ENCODE measurements around the gene IFNL3. TPM values are rescaled to one million over a fixed set of nuclear protein-coding genes. Genes with fewer than 3 reads are reported as not detected.
"Not testable (repeated sequence)": the region's sequence is repeated elsewhere in the genome, so short reads cannot be mapped to it uniquely, and the experiment has no call there.

The IFNL3 gene
- not detected for polyA plus RNA-seq (2013, experiment 1 of 4)
- polyA plus RNA-seq (2013, experiment 2 of 4) = not detected
- not detected for polyA plus RNA-seq (2013, experiment 3 of 4)
- not detected for polyA plus RNA-seq (2013, experiment 4 of 4)

DNA sequence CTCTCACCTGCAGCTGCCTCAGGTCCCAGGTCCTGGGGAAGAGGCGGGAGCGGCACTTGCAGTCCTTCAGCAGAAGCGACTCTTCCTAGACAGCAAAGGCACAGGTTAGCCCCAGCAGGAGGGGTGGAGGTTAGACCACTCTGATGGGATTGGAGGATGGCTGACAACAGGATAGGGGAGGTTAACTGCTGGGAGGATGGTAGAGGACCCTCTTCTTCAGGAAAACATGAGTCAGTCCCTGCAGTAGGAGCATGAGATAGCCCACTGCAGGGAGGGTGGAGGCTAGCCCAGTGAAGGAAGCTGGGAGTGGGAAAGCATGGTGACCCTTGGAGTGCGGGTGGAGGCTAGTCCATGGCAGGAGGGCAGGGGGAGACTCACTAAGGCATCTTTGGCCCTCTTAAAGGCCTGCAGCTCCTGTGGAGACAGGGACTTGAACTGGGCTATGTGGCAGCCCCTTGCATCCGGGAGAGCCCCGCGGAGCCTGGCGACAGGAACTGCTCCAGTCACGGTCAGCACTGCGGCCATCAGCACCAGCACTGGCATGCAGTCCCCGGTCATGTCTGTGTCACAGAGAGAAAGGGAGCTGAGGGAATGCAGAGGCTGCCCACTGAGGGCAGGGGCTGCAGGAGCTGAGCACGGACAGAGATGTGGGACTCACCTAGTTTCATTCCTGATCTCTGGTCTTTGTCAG lies at the start of gene IFNL3:
TSS of gene IFNL3 (minus strand) at position 597 of the 691 bp plus-strand sequence. CDS start at position 558, 39 bp downstream.
- not testable (repeated sequence) for H3K4me1 ChIP-seq (ENCODE audit: control insufficient read depth, insufficient read depth, low read length); H3K4me3 ChIP-seq (ENCODE audit: insufficient read depth, low read depth, low read length); H3K27ac ChIP-seq (ENCODE audit: insufficient read depth, low read depth, low read length, poor library complexity, severe bottlenecking); H3K9me3 ChIP-seq (ENCODE audit: control insufficient read depth, low read length); H3K36me3 ChIP-seq (ENCODE audit: control insufficient read depth, insufficient read depth, low read length)
- peaks cover 38% of the 10 kb centered on the region for H3K27me3 ChIP-seq (ENCODE audit: control insufficient read depth, insufficient read depth, low read length, poor library complexity, severe bottlenecking)
- 79% methylated on average over 10 to 11 of the region's 12 CpGs for WGBS, 2 experiments

DNA sequence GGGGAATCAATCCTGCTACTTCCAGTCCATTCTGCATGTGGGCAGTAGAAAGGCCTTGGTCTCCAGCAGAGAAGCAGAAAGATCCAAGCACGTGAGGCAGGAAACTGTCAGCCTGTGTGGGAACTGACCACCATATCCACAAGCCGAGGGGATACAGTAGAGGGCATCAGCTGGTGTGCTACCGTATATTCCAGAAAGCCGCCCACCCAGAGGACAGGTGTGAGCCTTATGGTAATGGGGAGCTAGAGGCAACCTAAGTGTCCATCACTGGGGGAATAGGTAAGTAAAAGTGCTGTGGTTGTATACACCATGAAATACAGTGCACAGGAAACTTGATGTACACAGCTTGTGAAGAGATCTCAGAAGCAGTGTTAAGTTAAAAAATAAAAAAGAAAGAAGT lies 48.6 kb upstream of the IFNL3 start:
- H3K27ac ChIP-seq (ENCODE audit: insufficient read depth, low read depth, low read length, poor library complexity, severe bottlenecking) = no peak overlapping the region
- WGBS, 2 experiments = 56 to 65% methylated on average over 4 of the region's 4 CpGs
- peaks cover 31% of the 10 kb centered on the region for H3K27me3 ChIP-seq (ENCODE audit: control insufficient read depth, insufficient read depth, low read length, poor library complexity, severe bottlenecking)

DNA sequence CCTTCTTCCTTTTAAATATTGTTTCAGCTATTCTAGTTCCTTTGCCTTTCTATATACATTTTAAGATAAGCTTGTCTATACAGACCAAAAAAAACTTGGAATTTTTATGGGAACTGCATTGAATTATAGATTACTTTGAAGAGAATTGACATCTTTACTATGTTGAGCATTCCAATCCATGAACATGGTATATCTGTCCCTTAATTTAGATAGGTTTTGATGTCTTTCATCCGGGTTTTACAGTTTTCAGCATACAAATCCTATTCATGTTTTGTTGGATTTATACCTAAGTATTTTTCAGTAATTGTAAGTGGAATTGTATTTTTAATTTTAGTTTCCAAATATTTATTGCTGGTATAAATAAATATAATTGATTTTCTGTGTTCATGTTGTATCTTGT lies 39.2 kb upstream of the IFNL3 start:
- Histone ChIP-seq H3K27ac (ENCODE audit: insufficient read depth, low read depth, low read length, poor library complexity, severe bottlenecking) (no peak overlapping the region), H3K9me3 (ENCODE audit: control insufficient read depth, low read length) (no peaks in the 10 kb centered on the region), H3K4me3 (ENCODE audit: insufficient read depth, low read depth, low read length) (no peak overlapping the region), H3K27me3 (ENCODE audit: control insufficient read depth, insufficient read depth, low read length, poor library complexity, severe bottlenecking) (peaks cover 17% of the 10 kb centered on the region), H3K36me3 (ENCODE audit: control insufficient read depth, insufficient read depth, low read length) (no peaks in the 10 kb centered on the region), H3K4me1 (ENCODE audit: control insufficient read depth, insufficient read depth, low read length) (no peaks in the 10 kb centered on the region)
- 86% methylated on average over 1 of the region's 1 CpG; no CpG with 5 or more reads in 1 of the 2 experiments for WGBS, 2 experiments

More for the DNA sequence above, 48.6 kb upstream of the IFNL3 start:
- Histone ChIP-seq H3K4me3 (ENCODE audit: insufficient read depth, low read depth, low read length) (no peak overlapping the region), H3K9me3 (ENCODE audit: control insufficient read depth, low read length) (no peaks in the 10 kb centered on the region), H3K36me3 (ENCODE audit: control insufficient read depth, insufficient read depth, low read length) (no peaks in the 10 kb centered on the region), H3K4me1 (ENCODE audit: control insufficient read depth, insufficient read depth, low read length) (no peaks in the 10 kb centered on the region)

DNA sequence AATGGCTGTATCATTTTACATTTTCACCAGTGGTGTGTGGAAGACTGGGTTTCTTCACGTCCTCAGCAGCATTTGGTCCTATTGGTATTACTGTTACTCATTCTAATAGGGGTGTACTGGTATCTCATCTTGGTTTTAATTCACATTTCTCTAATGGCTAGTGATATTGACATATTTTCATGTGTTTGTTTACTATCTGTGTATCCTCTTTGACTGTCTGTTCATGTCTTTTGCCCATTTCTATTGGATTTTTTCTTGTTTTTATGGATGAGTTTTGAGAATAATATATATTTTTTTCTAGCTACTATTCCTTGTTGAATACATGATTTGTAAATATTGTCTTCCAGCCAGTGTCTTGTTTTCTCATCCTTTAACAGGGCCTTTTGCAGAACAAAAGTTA lies 37.2 kb upstream of the IFNL3 start:
- H3K27ac ChIP-seq (ENCODE audit: insufficient read depth, low read depth, low read length, poor library complexity, severe bottlenecking) = no peak overlapping the region
- no peaks in the 10 kb centered on the region for H3K4me1 ChIP-seq (ENCODE audit: control insufficient read depth, insufficient read depth, low read length)
- no peak overlapping the region for H3K4me3 ChIP-seq (ENCODE audit: insufficient read depth, low read depth, low read length)
- H3K9me3 ChIP-seq (ENCODE audit: control insufficient read depth, low read length) = no peaks in the 10 kb centered on the region
- WGBS, 2 experiments = 50% methylated on average over 1 of the region's 1 CpG; no CpG with 5 or more reads in 1 of the 2 experiments
- H3K27me3 ChIP-seq (ENCODE audit: control insufficient read depth, insufficient read depth, low read length, poor library complexity, severe bottlenecking) = peaks cover 9% of the 10 kb centered on the region
- no peaks in the 10 kb centered on the region for H3K36me3 ChIP-seq (ENCODE audit: control insufficient read depth, insufficient read depth, low read length)

DNA sequence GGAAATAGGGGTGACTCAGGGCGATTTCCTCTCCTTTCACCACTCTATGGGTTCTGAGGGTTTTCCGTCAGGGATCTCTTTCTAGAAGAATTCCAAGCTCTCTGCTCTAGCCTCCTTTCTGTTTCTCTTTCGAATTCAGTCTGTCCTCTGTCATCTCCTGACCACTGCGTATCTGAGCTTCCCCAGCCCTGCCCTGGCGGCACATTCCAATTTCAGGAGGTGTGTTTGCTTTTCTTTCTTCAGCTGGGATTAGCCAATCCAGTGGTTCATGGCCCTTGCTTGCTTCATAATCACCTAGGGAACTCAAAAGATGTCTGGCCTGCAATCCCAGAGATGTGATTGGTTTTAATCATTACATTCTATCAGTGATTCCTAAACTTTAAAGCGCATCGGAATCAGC lies 32.8 kb upstream of the IFNL3 start:
- Histone ChIP-seq H3K27me3 (ENCODE audit: control insufficient read depth, insufficient read depth, low read length, poor library complexity, severe bottlenecking) (peaks cover 4% of the 10 kb centered on the region), H3K27ac (ENCODE audit: insufficient read depth, low read depth, low read length, poor library complexity, severe bottlenecking) (no peak overlapping the region), H3K9me3 (ENCODE audit: control insufficient read depth, low read length) (no peaks in the 10 kb centered on the region), H3K4me1 (ENCODE audit: control insufficient read depth, insufficient read depth, low read length) (no peaks in the 10 kb centered on the region), H3K36me3 (ENCODE audit: control insufficient read depth, insufficient read depth, low read length) (no peaks in the 10 kb centered on the region), H3K4me3 (ENCODE audit: insufficient read depth, low read depth, low read length) (no peak overlapping the region)
- WGBS, 2 experiments = 78 to 87% methylated on average over 7 of the region's 7 CpGs

DNA sequence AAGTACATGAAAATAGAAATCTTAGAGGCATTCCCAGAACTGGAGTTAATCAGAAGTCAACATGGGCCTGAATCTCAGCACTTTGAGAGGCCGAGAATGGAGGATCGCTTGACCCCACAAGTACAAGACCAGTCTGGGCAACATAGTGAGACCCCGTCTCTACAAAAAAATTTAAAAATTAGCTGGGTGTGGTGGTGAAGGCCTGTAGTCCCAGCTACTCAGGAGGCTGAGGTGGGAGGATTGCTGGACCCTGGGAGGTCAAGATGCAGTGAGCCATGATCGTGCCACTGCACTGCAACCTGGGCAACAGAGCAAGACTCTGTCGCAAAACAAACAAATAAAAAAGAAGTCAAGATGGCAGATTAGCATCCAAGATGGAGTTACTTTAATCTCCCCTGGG lies 31.9 kb upstream of the IFNL3 start:
- Histone ChIP-seq H3K4me1 (ENCODE audit: control insufficient read depth, insufficient read depth, low read length) (no peaks in the 10 kb centered on the region), H3K4me3 (ENCODE audit: insufficient read depth, low read depth, low read length) (no peak overlapping the region), H3K9me3 (ENCODE audit: control insufficient read depth, low read length) (no peaks in the 10 kb centered on the region), H3K36me3 (ENCODE audit: control insufficient read depth, insufficient read depth, low read length) (no peaks in the 10 kb centered on the region), H3K27me3 (ENCODE audit: control insufficient read depth, insufficient read depth, low read length, poor library complexity, severe bottlenecking) (peaks cover 4% of the 10 kb centered on the region), H3K27ac (ENCODE audit: insufficient read depth, low read depth, low read length, poor library complexity, severe bottlenecking) (no peak overlapping the region)
- WGBS, 2 experiments = 93 to 96% methylated on average over 5 of the region's 5 CpGs

DNA sequence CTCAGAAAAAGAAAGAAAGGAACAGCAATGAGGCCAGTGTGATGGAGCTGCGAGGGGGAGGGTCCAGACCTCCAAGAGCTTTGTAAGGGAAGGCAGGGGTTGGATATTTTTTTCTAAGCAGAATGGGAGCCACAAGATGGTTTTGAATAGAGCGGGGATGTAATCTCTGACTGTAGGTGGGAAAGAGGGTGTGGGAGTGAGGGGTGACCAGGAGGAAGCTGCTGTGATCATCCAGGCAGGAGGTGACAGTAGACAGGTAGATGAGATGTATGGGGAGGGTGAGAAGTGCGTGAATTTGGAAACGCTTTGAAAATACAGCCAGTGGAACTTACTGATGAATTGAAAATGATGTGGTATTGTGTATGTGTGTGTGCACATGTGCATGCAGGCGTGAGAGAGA lies 30.8 kb upstream of the IFNL3 start:
- peaks cover 10% of the 10 kb centered on the region for H3K27me3 ChIP-seq (ENCODE audit: control insufficient read depth, insufficient read depth, low read length, poor library complexity, severe bottlenecking)
- 86% methylated on average over 5 of the region's 5 CpGs for WGBS, 2 experiments

DNA sequence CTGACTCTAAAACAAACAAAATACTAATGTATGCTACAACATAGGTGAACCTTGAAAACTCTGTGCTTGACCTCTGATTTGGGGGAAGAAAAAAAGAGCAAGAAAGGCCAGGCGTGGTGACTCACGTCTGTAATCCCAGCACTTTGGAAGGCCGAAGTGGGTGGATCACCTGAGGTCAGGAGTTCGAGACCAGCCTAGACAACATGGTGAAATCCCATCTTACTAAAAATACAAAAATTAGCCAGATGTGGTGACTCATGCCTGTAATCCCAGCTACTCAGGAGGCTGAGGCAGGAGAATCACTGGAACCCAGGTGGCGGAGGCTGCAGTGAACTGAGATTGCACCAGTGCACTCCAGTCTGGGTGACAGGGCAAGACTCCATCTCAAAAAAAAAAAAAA lies 29.1 kb upstream of the IFNL3 start:
- not testable (repeated sequence) for H3K4me1 ChIP-seq (ENCODE audit: control insufficient read depth, insufficient read depth, low read length); H3K9me3 ChIP-seq (ENCODE audit: control insufficient read depth, low read length); H3K27ac ChIP-seq (ENCODE audit: insufficient read depth, low read depth, low read length, poor library complexity, severe bottlenecking); H3K36me3 ChIP-seq (ENCODE audit: control insufficient read depth, insufficient read depth, low read length); H3K4me3 ChIP-seq (ENCODE audit: insufficient read depth, low read depth, low read length)
- H3K27me3 ChIP-seq (ENCODE audit: control insufficient read depth, insufficient read depth, low read length, poor library complexity, severe bottlenecking) = peaks cover 17% of the 10 kb centered on the region
- 86 to 91% methylated on average over 5 of the region's 5 CpGs for WGBS, 2 experiments

More for the DNA sequence above, 30.8 kb upstream of the IFNL3 start:
- Histone ChIP-seq H3K9me3 (ENCODE audit: control insufficient read depth, low read length) (no peaks in the 10 kb centered on the region), H3K4me3 (ENCODE audit: insufficient read depth, low read depth, low read length) (no peak overlapping the region), H3K36me3 (ENCODE audit: control insufficient read depth, insufficient read depth, low read length) (no peaks in the 10 kb centered on the region), H3K4me1 (ENCODE audit: control insufficient read depth, insufficient read depth, low read length) (no peaks in the 10 kb centered on the region), H3K27ac (ENCODE audit: insufficient read depth, low read depth, low read length, poor library complexity, severe bottlenecking) (no peak overlapping the region)

DNA sequence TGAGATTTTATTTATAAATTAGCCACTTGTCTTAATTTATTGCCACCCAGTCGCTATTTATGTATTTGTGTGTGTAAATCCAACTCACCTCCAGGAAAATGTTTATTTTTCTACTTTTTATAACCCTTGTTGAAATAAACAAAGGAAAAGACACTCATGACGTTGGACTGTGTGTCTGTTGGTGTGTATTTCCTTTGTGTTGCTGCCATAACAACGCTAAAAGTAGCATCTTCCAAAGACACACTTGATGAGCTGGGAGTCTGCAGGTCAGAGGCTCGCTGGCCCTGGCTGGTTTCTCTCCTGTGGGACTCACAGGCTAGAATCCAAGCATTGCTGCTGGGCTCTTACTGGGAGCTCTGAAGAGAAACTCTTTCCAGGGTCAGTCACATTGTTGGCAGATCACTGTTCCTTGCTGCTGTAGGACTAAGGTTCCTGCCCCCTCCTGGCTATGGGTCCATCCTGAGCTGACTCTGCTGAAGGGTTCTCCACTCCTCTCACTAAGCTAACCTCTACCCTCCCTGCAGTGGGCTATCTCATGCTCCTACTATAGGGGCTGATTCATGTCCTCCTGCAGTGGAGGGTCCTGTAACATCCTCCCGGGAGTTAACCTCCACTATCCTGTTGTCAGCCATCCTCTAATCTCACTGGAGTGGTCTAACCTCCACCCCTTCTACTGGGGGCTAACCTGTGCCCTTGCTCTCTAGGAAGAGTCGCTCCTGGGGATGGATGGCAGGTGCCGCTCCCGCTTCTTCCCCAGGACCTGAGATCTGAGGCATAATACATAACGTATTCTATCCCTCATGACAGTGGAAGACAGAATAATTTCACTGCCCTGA lies 25.4 kb upstream of the IFNL3 start:
- H3K9me3 ChIP-seq (ENCODE audit: control insufficient read depth, low read length) = no peaks in the 10 kb centered on the region
- H3K36me3 ChIP-seq (ENCODE audit: control insufficient read depth, insufficient read depth, low read length) = no peaks in the 10 kb centered on the region
- H3K27ac ChIP-seq (ENCODE audit: insufficient read depth, low read depth, low read length, poor library complexity, severe bottlenecking) = no peak overlapping the region
- no peak overlapping the region for H3K4me3 ChIP-seq (ENCODE audit: insufficient read depth, low read depth, low read length)
- 84 to 85% methylated on average over 8 of the region's 9 CpGs for WGBS, 2 experiments
- peaks cover 41% of the 10 kb centered on the region for H3K27me3 ChIP-seq (ENCODE audit: control insufficient read depth, insufficient read depth, low read length, poor library complexity, severe bottlenecking)
- H3K4me1 ChIP-seq (ENCODE audit: control insufficient read depth, insufficient read depth, low read length) = no peaks in the 10 kb centered on the region

DNA sequence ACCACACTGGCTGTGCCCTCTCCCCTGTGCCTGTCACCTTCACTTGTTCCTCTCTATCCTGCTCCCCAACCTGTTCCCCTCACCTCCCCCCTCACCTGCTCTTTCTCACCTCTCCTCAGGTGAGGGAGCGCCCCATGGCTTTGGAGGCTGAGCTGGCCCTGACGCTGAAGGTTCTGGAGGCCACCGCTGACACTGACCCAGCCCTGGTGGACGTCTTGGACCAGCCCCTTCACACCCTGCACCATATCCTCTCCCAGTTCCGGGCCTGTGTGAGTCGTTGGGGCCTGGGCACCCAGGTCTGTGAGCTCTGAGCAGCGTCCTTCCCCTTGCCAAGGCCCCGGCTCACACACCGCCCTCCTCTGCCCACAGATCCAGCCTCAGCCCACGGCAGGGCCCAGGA lies 24.6 kb upstream of the IFNL3 start:
- not testable (repeated sequence) for H3K27ac ChIP-seq (ENCODE audit: insufficient read depth, low read depth, low read length, poor library complexity, severe bottlenecking); H3K4me3 ChIP-seq (ENCODE audit: insufficient read depth, low read depth, low read length); H3K36me3 ChIP-seq (ENCODE audit: control insufficient read depth, insufficient read depth, low read length); H3K4me1 ChIP-seq (ENCODE audit: control insufficient read depth, insufficient read depth, low read length); H3K9me3 ChIP-seq (ENCODE audit: control insufficient read depth, low read length)
- H3K27me3 ChIP-seq (ENCODE audit: control insufficient read depth, insufficient read depth, low read length, poor library complexity, severe bottlenecking) = peaks cover 50% of the 10 kb centered on the region
- 78 to 79% methylated on average over 10 of the region's 10 CpGs for WGBS, 2 experiments

Data from ectodermal cell (in vitro differentiated cells).